ENCODE data around the gene SLCO2A1.

GRCh38 chr3:133901083-133901482 lies 128.6 kb downstream of the SLCO2A1 start:
- TF ChIP-seq, protein P1, sequence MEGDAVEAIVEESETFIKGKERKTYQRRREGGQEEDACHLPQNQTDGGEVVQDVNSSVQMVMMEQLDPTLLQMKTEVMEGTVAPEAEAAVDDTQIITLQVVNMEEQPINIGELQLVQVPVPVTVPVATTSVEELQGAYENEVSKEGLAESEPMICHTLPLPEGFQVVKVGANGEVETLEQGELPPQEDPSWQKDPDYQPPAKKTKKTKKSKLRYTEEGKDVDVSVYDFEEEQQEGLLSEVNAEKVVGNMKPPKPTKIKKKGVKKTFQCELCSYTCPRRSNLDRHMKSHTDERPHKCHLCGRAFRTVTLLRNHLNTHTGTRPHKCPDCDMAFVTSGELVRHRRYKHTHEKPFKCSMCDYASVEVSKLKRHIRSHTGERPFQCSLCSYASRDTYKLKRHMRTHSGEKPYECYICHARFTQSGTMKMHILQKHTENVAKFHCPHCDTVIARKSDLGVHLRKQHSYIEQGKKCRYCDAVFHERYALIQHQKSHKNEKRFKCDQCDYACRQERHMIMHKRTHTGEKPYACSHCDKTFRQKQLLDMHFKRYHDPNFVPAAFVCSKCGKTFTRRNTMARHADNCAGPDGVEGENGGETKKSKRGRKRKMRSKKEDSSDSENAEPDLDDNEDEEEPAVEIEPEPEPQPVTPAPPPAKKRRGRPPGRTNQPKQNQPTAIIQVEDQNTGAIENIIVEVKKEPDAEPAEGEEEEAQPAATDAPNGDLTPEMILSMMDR (IDR thresholded peaks at IDR 0.05), result no peak
- TF ChIP-seq POLR2A (IDR thresholded peaks at IDR 0.05), result no peak

Measured in testis (tissue), 2 donors.